ENCODE measurements around the gene HKDC1.
"Not testable (repeated sequence)": the region's sequence is repeated elsewhere in the genome, so short reads cannot be mapped to it uniquely, and the experiment has no call there.

The HKDC1 gene

GRCh38 chr10:69270990-69271389, 50.9 kb downstream of the HKDC1 start:
- in situ Hi-C loops (cut with HindIII; ENCODE audit: low sequenced_read_pairs) = no loop called here

DNA sequence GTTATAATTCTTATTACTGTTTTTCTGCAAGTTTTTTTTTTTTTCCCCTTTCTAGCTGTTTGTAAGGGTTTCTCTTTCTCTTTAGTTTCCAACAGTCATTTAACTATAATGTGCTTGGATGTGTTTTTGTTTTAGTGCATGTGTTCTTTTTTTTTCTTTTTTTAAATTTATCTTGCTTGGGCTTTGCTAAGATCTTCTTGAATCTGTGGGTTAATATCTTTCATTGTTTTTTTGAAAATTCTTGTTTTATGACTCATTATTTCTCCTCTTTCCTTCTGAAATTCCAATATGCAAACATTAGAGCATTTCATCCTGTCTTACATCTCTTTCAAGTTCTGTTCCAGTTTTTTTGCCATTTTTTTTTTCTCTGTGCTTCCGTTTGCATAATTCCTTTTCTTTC, 52.5 kb downstream of the HKDC1 start:
- in situ Hi-C loops (cut with HindIII; ENCODE audit: low sequenced_read_pairs) = no loop called here

DNA sequence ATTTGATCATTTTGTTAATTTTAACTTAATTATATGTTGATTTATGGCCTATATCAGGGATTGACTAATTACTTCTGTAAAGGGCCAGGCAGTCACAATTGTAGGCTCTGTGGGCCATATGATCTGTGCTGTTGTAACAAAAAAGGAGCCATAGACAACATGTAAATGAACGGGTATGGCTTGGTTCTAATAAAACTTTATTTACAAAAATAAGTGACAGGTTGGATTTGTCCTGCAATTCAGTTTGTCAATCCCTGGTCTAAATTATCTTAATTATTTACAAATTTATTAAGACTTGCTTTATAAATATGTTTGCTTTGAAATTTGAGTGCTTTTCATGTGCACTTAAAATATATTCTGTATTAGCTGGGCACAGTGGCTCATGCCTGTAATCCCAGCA, 55.3 kb downstream of the HKDC1 start:
- in situ Hi-C loops (cut with HindIII; ENCODE audit: low sequenced_read_pairs) = no loop called here

GRCh38 chr10:69276503-69276902, 56.4 kb downstream of the HKDC1 start:
- in situ Hi-C loops (cut with HindIII; ENCODE audit: low sequenced_read_pairs) = no loop called here

DNA sequence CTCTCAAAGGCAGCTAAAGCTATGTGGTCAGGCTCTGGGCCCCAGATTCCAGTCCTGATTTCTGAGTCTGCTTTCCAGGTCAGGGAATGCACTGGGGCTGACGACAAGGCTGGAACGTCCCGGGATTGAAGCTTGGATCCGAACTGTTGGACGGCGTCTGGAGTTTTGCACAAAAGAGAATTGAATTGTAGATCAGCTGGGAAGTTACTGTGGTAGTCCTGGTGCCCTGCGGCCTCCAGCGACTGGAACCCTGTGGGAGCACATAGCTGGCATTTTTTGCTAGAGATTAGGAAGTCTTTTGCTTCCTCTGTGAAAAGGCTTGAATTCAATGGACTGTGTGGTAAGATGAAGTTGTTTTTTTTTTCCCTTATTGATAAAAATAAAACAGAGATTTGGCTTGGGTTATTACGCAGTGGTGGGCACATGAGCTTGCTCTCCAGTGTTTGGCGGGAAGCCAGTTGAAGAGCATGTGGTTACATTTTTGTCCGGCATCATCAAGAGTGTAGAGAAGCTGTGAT, 58.4 kb downstream of the HKDC1 start, which contains the start of gene HK1:
Gene HK1, plus strand, starts transcription at position 51 of the 518 bp plus-strand sequence.
- in situ Hi-C loops (cut with HindIII; ENCODE audit: low sequenced_read_pairs) = no loop called here

GRCh38 chr10:69279110-69279509, 59.0 kb downstream of the HKDC1 start:
- in situ Hi-C loops (cut with HindIII; ENCODE audit: low sequenced_read_pairs) = no loop called here

DNA sequence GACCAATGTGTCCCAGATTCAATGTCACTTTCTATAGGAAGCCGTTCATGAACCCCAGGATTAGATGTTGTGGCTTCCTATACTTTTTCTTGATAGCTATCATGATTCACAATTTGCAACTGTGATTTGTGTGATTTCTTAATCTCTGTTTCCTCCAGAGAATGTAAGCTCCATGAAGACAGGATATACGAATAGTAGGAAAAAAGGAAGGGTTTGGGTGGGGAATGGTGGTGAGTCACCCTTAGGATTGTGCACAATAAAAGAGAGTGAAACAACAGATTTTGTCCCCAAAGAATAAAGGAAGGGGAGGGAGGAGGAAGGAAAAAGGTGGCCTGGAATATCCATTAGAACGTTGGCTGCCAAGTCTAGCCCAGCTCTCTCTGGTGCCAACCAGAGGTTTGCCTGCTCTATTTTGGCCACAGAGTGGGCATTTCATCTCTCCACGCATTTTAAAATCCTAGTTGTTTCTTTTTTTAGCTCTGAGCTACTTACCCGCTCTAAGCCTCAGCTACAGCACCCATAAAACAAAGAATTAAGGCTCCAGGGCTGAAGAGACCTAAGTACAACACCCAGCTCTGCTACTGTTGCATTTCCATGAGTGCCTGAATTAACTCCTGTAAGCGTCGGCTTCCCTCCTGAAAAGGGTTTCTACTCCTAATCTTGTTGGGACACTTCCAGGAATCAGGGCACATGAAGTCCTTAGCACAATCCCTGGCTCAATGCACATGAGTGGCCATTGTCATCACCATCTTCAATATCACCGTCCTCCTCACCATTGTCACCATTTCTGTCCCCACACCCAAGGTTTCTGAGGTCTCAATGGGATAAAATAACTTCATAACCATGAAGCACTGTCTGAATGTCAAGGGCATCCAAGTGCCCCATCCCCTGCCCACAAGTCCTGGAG, 61.6 kb downstream of the HKDC1 start:
- in situ Hi-C loops (cut with HindIII; ENCODE audit: low sequenced_read_pairs) = no loop called here

DNA sequence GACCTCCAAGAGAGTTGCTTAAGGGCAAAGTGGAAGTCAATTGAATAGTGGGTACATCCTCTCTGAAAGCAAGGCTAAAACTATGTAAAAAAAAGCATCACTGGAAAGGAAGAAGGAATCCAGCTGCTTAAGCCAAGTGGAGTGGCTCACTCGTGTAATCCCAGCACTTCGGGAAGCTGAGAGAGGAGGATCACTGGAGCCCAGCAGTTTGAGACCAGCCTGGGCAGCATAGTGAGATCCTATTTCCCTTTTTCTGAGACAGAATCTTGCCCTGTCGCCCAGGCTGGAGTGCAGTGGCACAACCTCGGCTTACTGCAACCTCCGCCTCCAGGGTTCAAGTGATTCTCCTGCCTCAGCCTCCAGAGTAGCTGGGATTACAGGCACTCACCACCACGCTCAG, 64.3 kb downstream of the HKDC1 start:
- in situ Hi-C loops (cut with HindIII; ENCODE audit: low sequenced_read_pairs) = not testable (repeated sequence)

- in situ Hi-C loops (cut with HindIII; ENCODE audit: low sequenced_read_pairs) = no loop called here
Measured at GRCh38 chr10:69285699-69286098, 65.6 kb downstream of the HKDC1 start.

- in situ Hi-C loops (cut with HindIII; ENCODE audit: low sequenced_read_pairs) = no loop called here
Measured at GRCh38 chr10:69287181-69287580, 67.0 kb downstream of the HKDC1 start.

DNA sequence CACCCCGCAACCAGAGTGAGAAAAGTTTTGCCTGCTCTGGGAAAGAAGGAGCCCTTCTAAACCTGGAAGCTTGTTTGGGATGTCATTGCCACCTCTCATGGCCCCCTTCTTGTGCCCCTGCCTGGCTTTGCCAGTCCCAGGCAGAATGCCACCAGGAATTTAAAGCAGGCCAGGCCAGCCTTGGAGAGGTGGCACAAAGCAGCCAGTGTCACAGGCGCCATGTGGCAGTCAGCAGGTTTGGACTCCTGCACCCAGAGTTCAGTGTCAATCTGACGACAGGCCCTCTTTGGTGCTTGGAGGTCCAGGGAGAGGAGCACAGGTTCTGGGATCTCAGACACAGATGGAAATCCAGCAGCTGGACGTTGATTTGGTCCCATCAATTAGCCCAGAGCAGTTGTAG, 70.9 kb downstream of the HKDC1 start:
- in situ Hi-C loops (cut with HindIII; ENCODE audit: low sequenced_read_pairs) = no loop called here

GRCh38 chr10:69292459-69292858, 72.3 kb downstream of the HKDC1 start:
- in situ Hi-C loops (cut with HindIII; ENCODE audit: low sequenced_read_pairs) = no loop called here

- in situ Hi-C loops (cut with HindIII; ENCODE audit: low sequenced_read_pairs) = no loop called here
Measured at GRCh38 chr10:69295027-69295636, 75.0 kb downstream of the HKDC1 start.

DNA sequence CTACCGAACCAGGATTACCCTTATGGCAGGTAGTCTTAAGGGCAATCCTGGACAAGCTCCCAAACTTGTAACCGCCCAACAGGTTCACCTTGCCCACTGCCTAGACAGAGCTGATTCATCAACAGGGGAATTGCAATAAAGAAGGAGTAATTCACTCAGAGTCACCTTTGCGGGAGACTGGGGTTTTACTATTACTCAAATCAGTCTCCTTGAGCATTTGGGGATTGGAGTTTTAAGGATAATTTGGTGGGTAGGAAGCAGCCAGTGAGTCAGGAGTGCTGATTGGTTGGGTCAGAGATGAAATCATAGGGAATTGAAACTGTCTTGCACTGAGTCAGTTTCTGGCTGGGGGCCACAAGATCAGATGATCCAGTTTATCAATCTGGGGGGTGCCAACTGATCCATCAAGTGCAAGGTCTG, 83.5 kb downstream of the HKDC1 start:
- in situ Hi-C loops (cut with HindIII; ENCODE audit: low sequenced_read_pairs) = no loop called here

DNA sequence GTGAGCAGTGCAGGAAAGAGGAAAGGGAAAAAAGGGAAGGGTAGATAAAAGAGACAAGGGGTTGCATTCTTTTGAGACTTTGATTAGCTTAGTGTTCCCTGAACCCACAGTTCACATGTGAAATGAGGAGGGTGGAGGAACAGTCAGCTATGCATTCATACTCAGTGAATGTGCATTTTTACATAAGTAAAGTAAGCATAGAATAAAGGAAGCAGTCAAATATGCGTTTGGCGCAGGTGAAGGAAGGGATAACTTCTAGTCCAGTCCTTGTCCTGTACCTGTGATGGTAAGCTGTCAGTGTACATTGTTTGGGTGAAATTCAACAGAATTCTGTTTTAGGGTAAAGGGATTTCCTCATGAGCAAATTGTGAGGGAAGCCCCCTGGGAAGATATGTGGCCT, 86.3 kb downstream of the HKDC1 start:
- in situ Hi-C loops (cut with HindIII; ENCODE audit: low sequenced_read_pairs) = no loop called here

GRCh38 chr10:69307434-69307833, 87.3 kb downstream of the HKDC1 start:
- in situ Hi-C loops (cut with HindIII; ENCODE audit: low sequenced_read_pairs) = no loop called here

DNA sequence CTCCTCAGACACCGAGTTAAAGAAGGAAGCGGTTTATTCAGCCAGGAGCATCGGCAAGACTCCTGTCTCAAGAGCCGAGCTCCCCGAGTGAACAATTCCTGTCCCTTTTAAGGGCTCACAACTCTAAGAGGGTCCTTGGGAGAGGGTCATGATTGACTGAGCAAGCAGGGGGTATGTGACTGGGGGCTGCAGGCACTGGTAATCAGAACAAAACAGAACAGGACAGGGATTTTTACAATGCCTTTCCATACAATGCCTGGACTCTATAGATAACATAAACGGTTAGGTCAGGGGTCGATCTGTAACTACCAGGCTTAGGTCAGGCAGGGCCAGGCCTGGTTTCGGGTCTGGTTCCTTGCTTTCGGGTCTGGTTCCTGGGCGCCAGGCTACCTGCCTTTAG, 88.2 kb downstream of the HKDC1 start:
- in situ Hi-C loops (cut with HindIII; ENCODE audit: low sequenced_read_pairs) = not testable (repeated sequence)

DNA sequence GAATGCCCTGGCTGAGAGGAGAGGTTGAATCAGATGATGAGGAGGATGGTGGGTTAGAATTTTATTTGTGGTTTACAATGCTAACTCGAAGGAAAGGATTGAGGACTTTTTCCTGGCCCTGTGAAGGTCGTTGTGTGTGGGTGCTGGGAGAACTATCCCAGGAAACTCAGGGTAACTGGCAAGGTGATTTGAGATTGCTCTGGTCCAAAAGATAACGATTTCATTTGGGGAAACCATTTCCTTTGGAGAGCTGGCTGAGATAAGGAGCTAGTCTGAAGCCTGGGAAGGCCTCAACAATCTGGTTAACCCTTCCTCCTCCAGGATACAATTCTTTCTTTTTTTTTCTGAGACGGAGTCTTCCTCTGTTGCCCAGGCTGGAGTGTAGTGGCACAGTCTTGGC, 91.2 kb downstream of the HKDC1 start:
- in situ Hi-C loops (cut with HindIII; ENCODE audit: low sequenced_read_pairs) = loop anchor here (10.0 kb wide), 1 partner anchor 53 kb away; no protein-coding TSS in a partner anchor

DNA sequence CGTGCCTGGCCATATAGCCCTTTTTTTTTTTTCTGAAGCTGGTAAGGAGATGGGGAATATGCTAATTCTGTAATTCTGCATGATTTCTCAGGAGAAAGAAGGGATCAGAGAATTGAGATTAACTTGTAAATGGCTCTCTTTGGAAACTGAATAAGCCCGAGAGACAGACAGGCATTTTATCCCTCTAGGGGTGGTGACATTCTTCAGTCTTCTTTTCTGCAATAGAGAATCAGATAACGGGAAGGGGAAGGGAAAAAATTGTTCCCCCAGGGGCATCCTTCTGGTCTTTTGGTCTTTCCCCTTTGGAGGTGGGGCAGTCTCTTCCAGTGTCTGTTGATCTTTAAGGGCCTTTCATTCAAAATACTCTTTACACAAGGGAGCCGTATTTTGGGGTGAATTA, 92.4 kb downstream of the HKDC1 start:
- in situ Hi-C loops (cut with HindIII; ENCODE audit: low sequenced_read_pairs) = loop anchor here (10.0 kb wide), 1 partner anchor 52 kb away; no protein-coding TSS in a partner anchor

DNA sequence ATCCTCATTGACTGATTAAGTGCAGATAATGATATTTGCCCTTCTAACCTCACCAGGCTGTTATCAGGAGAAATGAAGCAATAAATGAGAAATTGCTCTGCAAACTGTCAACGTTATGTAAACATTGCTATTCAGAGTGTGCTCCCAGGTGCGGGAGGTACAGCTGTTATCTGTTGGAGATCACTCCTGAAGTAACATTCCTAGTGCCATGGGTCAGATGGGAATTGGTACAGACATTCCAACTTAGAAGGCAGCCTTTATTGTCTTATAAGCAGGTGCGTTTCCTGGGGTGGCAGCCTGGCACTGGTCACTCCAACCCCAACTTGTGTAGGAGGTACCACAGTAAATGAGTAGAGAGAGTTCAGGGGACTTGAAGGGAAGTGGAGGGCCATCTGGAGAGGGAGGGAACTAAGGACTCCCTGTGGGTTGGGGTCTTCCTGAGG, 95.0 kb downstream of the HKDC1 start:
- in situ Hi-C loops (cut with HindIII; ENCODE audit: low sequenced_read_pairs) = loop anchor here (10.0 kb wide), 1 partner anchor 50 kb away; no protein-coding TSS in a partner anchor

DNA sequence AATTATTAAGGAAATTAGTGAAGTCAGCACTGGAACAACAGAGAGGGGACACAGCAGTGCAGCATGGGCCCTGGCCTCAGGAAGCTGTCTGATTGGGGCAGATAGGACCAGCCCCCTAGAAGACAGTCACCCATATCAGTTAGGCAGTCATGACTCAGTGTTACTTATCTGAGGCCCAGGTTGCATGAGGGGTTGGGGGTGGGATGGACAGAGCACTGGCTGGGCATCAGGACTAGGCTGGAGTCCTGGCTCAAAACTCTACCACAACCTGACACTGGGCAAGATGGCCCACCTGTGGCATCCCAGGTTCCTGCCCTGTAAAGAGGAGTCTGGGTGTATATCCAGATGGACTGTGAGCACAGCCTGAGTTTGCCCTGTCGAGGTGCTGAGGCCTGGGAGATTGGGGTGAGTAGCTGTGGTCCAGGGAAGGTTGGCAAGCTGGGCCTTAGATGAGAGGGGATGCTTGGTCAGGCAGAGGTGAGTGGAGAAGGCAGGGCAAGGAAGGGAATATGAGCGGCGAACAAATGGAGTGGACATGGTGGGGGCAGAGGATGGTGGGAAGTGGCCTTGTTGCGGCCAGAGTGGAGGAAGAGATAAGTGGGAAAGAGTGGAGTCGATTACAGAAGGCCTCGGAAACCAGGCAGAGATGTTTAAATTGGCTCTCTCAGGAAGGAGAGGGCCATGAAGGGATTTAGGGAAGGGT, 95.6 kb downstream of the HKDC1 start:
- in situ Hi-C loops (cut with HindIII; ENCODE audit: low sequenced_read_pairs) = loop anchor here (10.0 kb wide), 1 partner anchor 49 kb away; no protein-coding TSS in a partner anchor

All from endothelial cell of hepatic sinusoid (primary cell).